Measurements from ENCODE around the gene NECTIN4. TPM values are rescaled to one million over a fixed set of nuclear protein-coding genes. Genes with fewer than 3 reads are reported as not detected.

Gene NECTIN4
- total and polyA plus RNA-seq, 2 of the 13 experiments (the other 11 are each of a cell fraction or from before 2014, with no cell fraction given): 5.9 to 12.4 TPM

DNA sequence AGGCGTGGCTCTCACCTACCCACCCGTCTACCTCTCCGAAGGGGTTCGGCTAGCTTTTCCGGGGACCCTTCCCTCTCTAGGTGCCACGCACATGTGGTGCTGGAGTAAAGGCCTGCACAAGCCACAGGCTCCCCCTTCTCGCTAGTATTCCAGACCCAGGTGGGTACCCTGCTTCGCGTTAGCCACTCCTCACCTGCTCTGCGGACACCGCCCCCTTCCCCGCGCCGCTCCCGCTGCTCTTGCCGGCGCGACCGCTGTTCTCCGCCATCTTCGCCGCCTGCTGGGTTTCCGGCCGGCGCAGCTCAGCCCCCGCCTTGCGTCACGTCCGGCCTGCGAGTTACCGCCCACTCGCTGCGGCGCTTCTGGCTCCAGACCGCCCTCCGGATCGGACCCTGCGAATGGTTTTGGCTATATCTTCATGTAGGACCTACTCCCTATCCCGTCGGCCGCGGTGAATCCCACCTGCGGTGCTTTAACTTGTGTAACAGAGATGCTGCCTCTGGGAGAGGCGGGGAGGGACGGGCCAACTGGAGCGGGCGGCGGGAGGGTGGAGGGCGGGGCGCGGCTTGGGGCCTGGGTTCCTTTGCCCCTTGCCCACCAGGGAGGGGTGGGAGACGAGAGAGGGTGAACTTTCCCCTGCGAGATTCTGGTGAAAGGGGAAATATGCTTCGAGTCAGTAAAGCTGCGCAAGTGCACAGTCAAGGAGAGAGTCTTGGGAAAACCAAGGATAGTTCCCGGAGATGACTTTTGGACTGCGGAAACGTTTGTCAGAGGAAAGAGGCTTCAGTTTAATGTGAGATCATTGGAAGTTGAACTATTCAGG is 28.6 kb upstream of the NECTIN4 start, which contains the start of the genes NIT1 and PFDN2 (continued):
- TF ChIP-seq DR1 (CRISPR knock-in tag; IDR thresholded peaks at IDR 0.05) (peak; percentile 74; the same call in 1 of the 2 replicates), MTA1 (CRISPR knock-in tag; IDR thresholded peaks at IDR 0.05; ENCODE audit: borderline replicate concordance) (no peak), ZNF615 (CRISPR knock-in tag; IDR thresholded peaks at IDR 0.05; ENCODE audit: borderline replicate concordance) (no peak), ZNF569 (CRISPR knock-in tag; IDR thresholded peaks at IDR 0.05; ENCODE audit: borderline replicate concordance) (no peak), YEATS4 (CRISPR knock-in tag; IDR thresholded peaks at IDR 0.05; ENCODE audit: borderline replicate concordance) (peak; percentile 80; the same call in 1 of the 2 replicates), REPIN1 (CRISPR knock-in tag; IDR thresholded peaks at IDR 0.05; ENCODE audit: borderline replicate concordance, low read depth) (peak; percentile 74; the same call in 1 of the 2 replicates), FOXO1 (CRISPR knock-in tag; IDR thresholded peaks at IDR 0.05) (0 out of 2 replicates have a peak, but pooled peaks have one; percentile 29), MXD4 (CRISPR knock-in tag; IDR thresholded peaks at IDR 0.05) (peak; percentile 77), KDM5B (CRISPR knock-in tag; IDR thresholded peaks at IDR 0.05; ENCODE audit: borderline replicate concordance) (peak; percentile 87; the same call in 1 of the 2 replicates), TCF12 (IDR thresholded peaks at IDR 0.05) (no peak), TCF12 (CRISPR knock-in tag; IDR thresholded peaks at IDR 0.05) (0 out of 2 replicates have a peak, but pooled peaks have one; percentile 34), ZNF430 (CRISPR knock-in tag; IDR thresholded peaks at IDR 0.05) (0 out of 2 replicates have a peak, but pooled peaks have one; percentile 79), ZSCAN12 (CRISPR knock-in tag; IDR thresholded peaks at IDR 0.05) (no peak), ZNF337 (CRISPR knock-in tag; IDR thresholded peaks at IDR 0.05; ENCODE audit: borderline replicate concordance, low read depth) (peak; percentile 6; the same call in 1 of the 2 replicates), PTBP1 (IDR thresholded peaks at IDR 0.05; ENCODE audit: low read depth, low read length, poor library complexity, severe bottlenecking) (peak; percentile 68), ISL2 (CRISPR knock-in tag; IDR thresholded peaks at IDR 0.05) (peak; percentile 69; the same call in 1 of the 2 replicates), ZNF441 (CRISPR knock-in tag; IDR thresholded peaks at IDR 0.05; ENCODE audit: borderline replicate concordance) (peak; percentile 31; the same call in 1 of the 2 replicates), KLF12 (CRISPR knock-in tag; IDR thresholded peaks at IDR 0.05; ENCODE audit: borderline replicate concordance) (peak; percentile 84), SOX13 (IDR thresholded peaks at IDR 0.05) (no peak), SOX13 (CRISPR knock-in tag; conservative IDR thresholded peaks at IDR 0.05 in 1 of 2, IDR thresholded peaks at IDR 0.05 in 1 of 2) (0 out of 4 replicates have a peak, but pooled peaks of 1 of the 2 experiments have one; percentile 9)
- TF ChIP-seq, protein P1, sequence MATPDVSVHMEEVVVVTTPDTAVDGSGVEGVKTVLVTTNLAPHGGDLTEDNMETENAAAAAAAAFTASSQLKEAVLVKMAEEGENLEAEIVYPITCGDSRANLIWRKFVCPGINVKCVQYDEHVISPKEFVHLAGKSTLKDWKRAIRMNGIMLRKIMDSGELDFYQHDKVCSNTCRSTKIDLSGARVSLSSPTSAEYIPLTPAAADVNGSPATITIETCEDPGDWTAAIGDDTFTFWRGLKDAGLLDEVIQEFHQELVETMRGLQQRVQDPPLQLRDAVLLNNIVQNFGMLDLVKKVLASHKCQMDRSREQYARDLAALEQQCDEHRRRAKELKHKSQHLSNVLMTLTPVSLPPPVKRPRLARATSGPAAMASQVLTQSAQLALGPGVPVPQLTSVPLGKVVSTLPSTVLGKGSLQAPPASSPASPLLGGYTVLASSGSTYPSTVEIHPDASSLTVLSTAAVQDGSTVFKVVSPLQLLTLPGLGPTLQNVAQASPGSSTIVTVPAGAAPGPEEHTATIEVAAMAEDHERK (CRISPR knock-in tag; IDR thresholded peaks at IDR 0.05; ENCODE audit: low read depth): 0 out of 2 replicates have a peak, but pooled peaks have one; percentile 23
- TF ChIP-seq, protein P2, sequence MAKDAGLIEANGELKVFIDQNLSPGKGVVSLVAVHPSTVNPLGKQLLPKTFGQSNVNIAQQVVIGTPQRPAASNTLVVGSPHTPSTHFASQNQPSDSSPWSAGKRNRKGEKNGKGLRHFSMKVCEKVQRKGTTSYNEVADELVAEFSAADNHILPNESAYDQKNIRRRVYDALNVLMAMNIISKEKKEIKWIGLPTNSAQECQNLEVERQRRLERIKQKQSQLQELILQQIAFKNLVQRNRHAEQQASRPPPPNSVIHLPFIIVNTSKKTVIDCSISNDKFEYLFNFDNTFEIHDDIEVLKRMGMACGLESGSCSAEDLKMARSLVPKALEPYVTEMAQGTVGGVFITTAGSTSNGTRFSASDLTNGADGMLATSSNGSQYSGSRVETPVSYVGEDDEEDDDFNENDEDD (CRISPR knock-in tag; IDR thresholded peaks at IDR 0.05; ENCODE audit: borderline replicate concordance): peak; percentile 38; the same call in 1 of the 2 replicates
- TF ChIP-seq, protein P3, sequence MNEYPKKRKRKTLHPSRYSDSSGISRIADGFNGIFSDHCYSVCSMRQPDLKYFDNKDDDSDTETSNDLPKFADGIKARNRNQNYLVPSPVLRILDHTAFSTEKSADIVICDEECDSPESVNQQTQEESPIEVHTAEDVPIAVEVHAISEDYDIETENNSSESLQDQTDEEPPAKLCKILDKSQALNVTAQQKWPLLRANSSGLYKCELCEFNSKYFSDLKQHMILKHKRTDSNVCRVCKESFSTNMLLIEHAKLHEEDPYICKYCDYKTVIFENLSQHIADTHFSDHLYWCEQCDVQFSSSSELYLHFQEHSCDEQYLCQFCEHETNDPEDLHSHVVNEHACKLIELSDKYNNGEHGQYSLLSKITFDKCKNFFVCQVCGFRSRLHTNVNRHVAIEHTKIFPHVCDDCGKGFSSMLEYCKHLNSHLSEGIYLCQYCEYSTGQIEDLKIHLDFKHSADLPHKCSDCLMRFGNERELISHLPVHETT (CRISPR knock-in tag; conservative IDR thresholded peaks at IDR 0.05): no peak; the same call in 1 of the 2 replicates
- TF ChIP-seq, protein P4, sequence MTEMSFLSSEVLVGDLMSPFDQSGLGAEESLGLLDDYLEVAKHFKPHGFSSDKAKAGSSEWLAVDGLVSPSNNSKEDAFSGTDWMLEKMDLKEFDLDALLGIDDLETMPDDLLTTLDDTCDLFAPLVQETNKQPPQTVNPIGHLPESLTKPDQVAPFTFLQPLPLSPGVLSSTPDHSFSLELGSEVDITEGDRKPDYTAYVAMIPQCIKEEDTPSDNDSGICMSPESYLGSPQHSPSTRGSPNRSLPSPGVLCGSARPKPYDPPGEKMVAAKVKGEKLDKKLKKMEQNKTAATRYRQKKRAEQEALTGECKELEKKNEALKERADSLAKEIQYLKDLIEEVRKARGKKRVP (CRISPR knock-in tag; IDR thresholded peaks at IDR 0.05): peak in 1 of 2 experiments; percentile 73; a peak in 2 of 4 replicates

Measured in HepG2 (cell line).